Esophagus muscularis mucosa (tissue), 4 donors: ENCODE measurements around the gene DPYD. TPM values are rescaled to one million over a fixed set of nuclear protein-coding genes. Genes with fewer than 3 reads are reported as not detected.
A peak's percentile ranks its signal among the peaks of the same experiment; 100 is the strongest.

Experiments
- DNase-seq: peaks from one replicate; pipeline ENCODE4 v3.0.0-alpha.2; 2017; ENCODE audit errors: extremely low spot score
- H3K27ac ChIP-seq, 4 donors: fragments of 200-600 bp; sonication (generic); replicated peaks in 1 of 4; 1 replicate in 3 of 4; 2 replicates in 1 of 4; pipeline ENCODE4 v1.5.1; 2016 to 2019; ENCODE audit warnings: mild to moderate bottlenecking in 1 of 4
- H3K27me3 ChIP-seq, 4 donors: fragments of 200-600 bp; sonication (generic); one replicate each; pipeline versions ENCODE4 v1.5.1 to v1.6.0; 2016 to 2019
- H3K36me3 ChIP-seq, 4 donors: fragments of 200-600 bp; sonication (generic); one replicate each; pipeline ENCODE4 v1.5.1; 2016 to 2019
- H3K4me1 ChIP-seq, 4 donors: fragments of 200-600 bp; sonication (generic); one replicate each; pipeline ENCODE4 v1.5.1; 2016 to 2019
- H3K4me3 ChIP-seq, 4 donors: fragments of 200-600 bp; sonication (generic); 1 replicate in 2 of 4; 2 replicates in 2 of 4; pipeline ENCODE4 v1.5.1; 2016 to 2019; ENCODE audit warnings: mild to moderate bottlenecking in 4 of 4, moderate library complexity in 1 of 4
- H3K9me3 ChIP-seq, 4 donors: fragments of 200-600 bp; sonication (generic); 1 replicate in 3 of 4; 2 replicates in 1 of 4; pipeline ENCODE4 v1.5.1; 2016 to 2019
- CTCF ChIP-seq, 3 experiments: fragments of 200-600 bp in 2 of 3; fragments of 450-650 bp in 1 of 3; sonication (generic) in 2 of 3; IDR thresholded peaks; one replicate each; pipeline ENCODE4 v1.5.1; 2017 to 2019; ENCODE audit warnings: antibody characterized with exemption in 3 of 3, mild to moderate bottlenecking in 2 of 3, moderate library complexity in 1 of 3
- EP300 ChIP-seq: sonication (generic); formaldehyde crosslinking; IDR thresholded peaks from one replicate; pipeline ENCODE4 v1.6.1; 2017; ENCODE audit warnings: antibody characterized with exemption
- POLR2A ChIP-seq: fragments of 450-650 bp; IDR thresholded peaks from one replicate; pipeline ENCODE4 v1.6.1; 2017; ENCODE audit warnings: antibody characterized with exemption, moderate library complexity, mild to moderate bottlenecking, low read depth
- POLR2AphosphoS5 ChIP-seq, 2 donors: sonication (generic); formaldehyde crosslinking; IDR thresholded peaks; one replicate each; pipeline ENCODE4 v1.6.1; 2017; ENCODE audit warnings: antibody characterized with exemption in 2 of 2
- WGBS: methylation state at CpG from one replicate; pipeline ENCODE4 v1.1.5; 2018; 5-methylcytosine and 5-hydroxymethylcytosine counted together
- intact Hi-C: fragments of 100-400 bp; cut with DNase I; formaldehyde crosslinking; loops from one replicate; pipeline ENCODE4 v1.15.1; 2023
- total RNA-seq, 4 donors: library from RNA; depleted of rRNA; stranded (reverse); fragments of >200 nt; gene quantifications; one replicate each; pipeline versions ENCODE4 v1.1.0 to v1.2.1, GENCODE V29; 2016

The DPYD gene
- total RNA-seq, 4 donors from 2014 or later, result 31.1 to 36.6 (median 31.7) TPM

- no peaks in the 10 kb centered on the region for H3K36me3 ChIP-seq
- intact Hi-C loops, result no loop called here
- 75% methylated on average over 5 of the region's 5 CpGs for WGBS
- no peak for DNase-seq
- no peak overlapping the region for H3K27ac ChIP-seq
- H3K9me3 ChIP-seq, result no peaks in the 10 kb centered on the region
- no peak overlapping the region for H3K4me3 ChIP-seq
- no peaks in the 10 kb centered on the region for H3K4me1 ChIP-seq
- TF ChIP-seq EP300 (no peak), CTCF (IDR thresholded peaks at IDR 0.05) (no peak), POLR2A (no peak), POLR2AphosphoS5 (IDR thresholded peaks at IDR 0.05) (no peak)
- H3K27me3 ChIP-seq, result no peaks in the 10 kb centered on the region
Observed at GRCh38 chr1:97824624-97825023, 96.2 kb downstream of the DPYD start.

DNA sequence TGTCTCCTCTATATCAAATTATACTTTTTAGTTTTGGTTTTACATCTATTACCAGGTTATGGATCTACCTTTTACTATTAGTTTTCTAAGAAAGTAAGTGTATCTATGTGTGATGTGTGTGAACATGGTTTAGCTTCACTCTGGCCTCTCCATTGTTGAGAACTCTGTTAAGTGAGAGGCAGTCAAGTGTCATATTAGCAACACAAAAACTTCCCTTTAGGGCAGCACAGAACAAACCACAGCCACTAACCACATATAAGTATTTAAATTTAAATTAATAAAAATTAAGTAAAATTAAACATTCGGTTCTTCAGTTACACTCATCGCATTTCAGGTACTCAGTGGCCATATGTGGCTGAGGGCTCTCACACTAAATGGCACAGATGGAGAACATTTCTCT is 96.6 kb downstream of the DPYD start:
- Histone ChIP-seq H3K36me3 (no peaks in the 10 kb centered on the region), H3K27ac (no peak overlapping the region), H3K27me3 (no peaks in the 10 kb centered on the region), H3K4me1 (no peaks in the 10 kb centered on the region), H3K9me3 (no peaks in the 10 kb centered on the region), H3K4me3 (no peak overlapping the region)
- TF ChIP-seq CTCF (IDR thresholded peaks at IDR 0.05) (no peak), EP300 (no peak), POLR2A (no peak), POLR2AphosphoS5 (IDR thresholded peaks at IDR 0.05) (no peak)
- DNase-seq, result no peak
- intact Hi-C loops, result no loop called here
- 87% methylated on average over 2 of the region's 2 CpGs for WGBS

GRCh38 chr1:97820470-97821188 is 100.2 kb downstream of the DPYD start:
- peak; percentile 26 to 45 (median 29) for TF ChIP-seq CTCF (IDR thresholded peaks at IDR 0.05)
- TF ChIP-seq POLR2A, result no peak
- TF ChIP-seq EP300, result no peak
- TF ChIP-seq POLR2AphosphoS5 (IDR thresholded peaks at IDR 0.05), result no peak

GRCh38 chr1:97816927-97817326 is 103.9 kb downstream of the DPYD start:
- H3K27me3 ChIP-seq, result no peaks in the 10 kb centered on the region
- H3K27ac ChIP-seq, result no peak overlapping the region
- WGBS, result 74% methylated on average over 1 of the region's 1 CpG
- intact Hi-C loops, result no loop called here
- H3K4me3 ChIP-seq, result no peak overlapping the region
- no peaks in the 10 kb centered on the region for H3K36me3 ChIP-seq
- H3K4me1 ChIP-seq, result no peaks in the 10 kb centered on the region
- no peak for DNase-seq
- TF ChIP-seq CTCF (IDR thresholded peaks at IDR 0.05), result no peak
- TF ChIP-seq EP300, result no peak
- TF ChIP-seq POLR2A, result no peak
- no peak for TF ChIP-seq POLR2AphosphoS5 (IDR thresholded peaks at IDR 0.05)
- H3K9me3 ChIP-seq, result no peaks in the 10 kb centered on the region

More at GRCh38 chr1:97820470-97821188, 100.2 kb downstream of the DPYD start:
- WGBS, result 65% methylated on average over 6 of the region's 6 CpGs
- no peaks in the 10 kb centered on the region for H3K27me3 ChIP-seq
- intact Hi-C loops, result no loop called here
- DNase-seq, result no peak
- no peaks in the 10 kb centered on the region for H3K4me1 ChIP-seq
- no peaks in the 10 kb centered on the region for H3K9me3 ChIP-seq
- H3K36me3 ChIP-seq, result no peaks in the 10 kb centered on the region
- no peak overlapping the region for H3K4me3 ChIP-seq
- no peak overlapping the region for H3K27ac ChIP-seq

DNA sequence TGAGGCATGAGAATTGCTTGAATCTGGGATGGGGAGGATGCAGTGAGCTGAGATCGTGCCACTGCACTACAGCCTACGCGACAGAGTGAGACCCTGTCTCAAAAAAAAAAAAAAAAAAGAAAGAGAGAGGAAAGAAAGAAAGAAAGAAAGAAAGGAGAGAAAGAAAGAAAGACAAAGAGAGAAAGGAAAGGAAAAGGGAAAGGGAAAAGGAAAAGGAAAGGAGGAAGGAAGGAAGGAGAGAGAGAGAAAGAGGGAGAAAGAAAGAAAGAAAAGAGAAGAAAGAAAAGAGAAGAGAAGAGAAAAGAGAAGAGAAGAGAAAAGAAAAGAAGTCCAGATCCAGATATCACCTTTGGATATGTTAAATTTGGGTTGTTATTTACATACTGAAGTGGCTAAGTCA is 106.0 kb downstream of the DPYD start:
- Histone ChIP-seq H3K27me3 (no peaks in the 10 kb centered on the region), H3K9me3 (no peaks in the 10 kb centered on the region), H3K36me3 (no peaks in the 10 kb centered on the region), H3K4me3 (no peak overlapping the region), H3K4me1 (no peaks in the 10 kb centered on the region), H3K27ac (no peak overlapping the region)
- DNase-seq, result no peak
- 95% methylated on average over 3 of the region's 3 CpGs for WGBS
- intact Hi-C loops, result no loop called here
- TF ChIP-seq POLR2A, result no peak
- TF ChIP-seq POLR2AphosphoS5 (IDR thresholded peaks at IDR 0.05), result no peak
- no peak for TF ChIP-seq EP300
- no peak for TF ChIP-seq CTCF (IDR thresholded peaks at IDR 0.05)
